HepG2 (cell line): Measurements from ENCODE around the gene ART3. TPM values are rescaled to one million over a fixed set of nuclear protein-coding genes. Genes with fewer than 3 reads are reported as not detected.
A peak's percentile ranks its signal among the peaks of the same experiment; 100 is the strongest.

Experiments used
- EHMT2 ChIP-seq: fragments of 200-600 bp; sonication (generic); IDR thresholded peaks from 2 replicates; pipeline ENCODE4 v1.7.0; 2017; ENCODE audit warnings: antibody characterized with exemption, low read depth, low read length, borderline replicate concordance
- FLYWCH1 ChIP-seq: sonication (generic); formaldehyde crosslinking; IDR thresholded peaks from 2 replicates; pipeline ENCODE4 v1.8.1; 2023; ENCODE audit warnings: mild to moderate bottlenecking, missing genetic modification reagents
- FOXK1 ChIP-seq: sonication (generic); formaldehyde crosslinking; IDR thresholded peaks from 2 replicates; pipeline ENCODE4 v1.4.0; 2020; ENCODE audit warnings: low read depth, missing genetic modification reagents, borderline replicate concordance
- IKZF1 ChIP-seq: fragments of 450-650 bp; IDR thresholded peaks from 2 replicates; pipeline ENCODE4 v1.7.1; 2016
- MAFF ChIP-seq: IDR thresholded peaks from 2 replicates; pipeline ENCODE4 v1.6.1; 2011; ENCODE audit warnings: low read depth, low read length, improper control_type of control experiment
- NR2F6 ChIP-seq, 2 experiments: IDR thresholded peaks; 2 replicates each; pipeline ENCODE4 v1.6.1; 2016; ENCODE audit warnings: antibody characterized with exemption in 1 of 2, mild to moderate bottlenecking in 1 of 2
- PBX3 ChIP-seq: sonication (generic); formaldehyde crosslinking; IDR thresholded peaks from 2 replicates; pipeline ENCODE4 v1.8.1; 2023; ENCODE audit warnings: missing genetic modification reagents, inconsistent platforms, borderline replicate concordance
- RCOR2 ChIP-seq: IDR thresholded peaks from 2 replicates; pipeline ENCODE4 v1.6.1; 2016; ENCODE audit warnings: missing biosample characterization, missing genetic modification reagents
- TEAD3 ChIP-seq: optimal IDR thresholded peaks from 2 replicates; pipeline ENCODE3; 2016; ENCODE audit warnings: borderline replicate concordance
- TGIF2 ChIP-seq: IDR thresholded peaks from 2 replicates; pipeline ENCODE4 v1.6.1; 2016; ENCODE audit warnings: control low read depth, missing compliant biosample characterization
- THAP11 ChIP-seq: IDR thresholded peaks from 2 replicates; pipeline ENCODE4 v1.6.1; 2016; ENCODE audit warnings: missing biosample characterization, missing genetic modification reagents
- ZNF343 ChIP-seq: sonication (generic); formaldehyde crosslinking; IDR thresholded peaks from 2 replicates; pipeline ENCODE4 v1.4.0; 2020; ENCODE audit warnings: mild to moderate bottlenecking, missing genetic modification reagents
- ZNF713 ChIP-seq: sonication (generic); formaldehyde crosslinking; IDR thresholded peaks from 2 replicates; pipeline ENCODE4 v1.4.0; 2020; ENCODE audit warnings: mild to moderate bottlenecking, missing genetic modification reagents
- polyA plus RNA-seq, 8 experiments: library from polyadenylated mRNA; depleted of rRNA in 3 of 8; stranded (reverse) in 7 of 8; unstranded in 1 of 8; fragments of >200 nt; fragmentation: Illumina TruSeq in 4 of 8; extraction: Trizol in 4 of 8; gene quantifications; 2 replicates each; pipeline versions ENCODE4 v1.2.1 to v1.2.3, GENCODE V29; 2011 to 2016; ENCODE audit warnings: low read depth in 4 of 8, missing spikeins in 1 of 8, mixed read lengths in 1 of 8; ENCODE audit not compliant: insufficient read depth in 1 of 8
- total RNA-seq, 5 experiments: library from RNA; depleted of rRNA; stranded (reverse); fragments of >200 nt; fragmentation: Illumina TruSeq; extraction: Trizol; gene quantifications; 2 replicates each; pipeline ENCODE4 v1.2.3, GENCODE V29; 2016; ENCODE audit warnings: low read depth in 1 of 5
- TF ChIP-seq, protein P1 (sequence below): sonication (generic); formaldehyde crosslinking; IDR thresholded peaks from 2 replicates; pipeline ENCODE4 v1.4.0; 2020; ENCODE audit warnings: missing genetic modification reagents
- TF ChIP-seq, protein P2 (sequence below): IDR thresholded peaks from 2 replicates; pipeline ENCODE4 v1.6.1; 2018; ENCODE audit warnings: missing genetic modification reagents
- TF ChIP-seq, protein P3 (sequence below): IDR thresholded peaks from 2 replicates; pipeline ENCODE4 v1.6.1; 2016; ENCODE audit warnings: low read depth, borderline replicate concordance
- TF ChIP-seq, protein P4 (sequence below): sonication (generic); formaldehyde crosslinking; conservative IDR thresholded peaks from 2 replicates; pipeline ENCODE4 v1.8.0; 2022; ENCODE audit warnings: missing genetic modification reagents
- TF ChIP-seq, protein P5 (sequence below): sonication (generic); formaldehyde crosslinking; IDR thresholded peaks from 2 replicates; pipeline ENCODE4 v1.4.0; 2020; ENCODE audit warnings: mild to moderate bottlenecking, missing genetic modification reagents

ART3 gene
- total and polyA plus RNA-seq, 2 of the 13 experiments (the other 11 are each of a cell fraction or from before 2014, with no cell fraction given): not detected

- TF ChIP-seq, protein P1, sequence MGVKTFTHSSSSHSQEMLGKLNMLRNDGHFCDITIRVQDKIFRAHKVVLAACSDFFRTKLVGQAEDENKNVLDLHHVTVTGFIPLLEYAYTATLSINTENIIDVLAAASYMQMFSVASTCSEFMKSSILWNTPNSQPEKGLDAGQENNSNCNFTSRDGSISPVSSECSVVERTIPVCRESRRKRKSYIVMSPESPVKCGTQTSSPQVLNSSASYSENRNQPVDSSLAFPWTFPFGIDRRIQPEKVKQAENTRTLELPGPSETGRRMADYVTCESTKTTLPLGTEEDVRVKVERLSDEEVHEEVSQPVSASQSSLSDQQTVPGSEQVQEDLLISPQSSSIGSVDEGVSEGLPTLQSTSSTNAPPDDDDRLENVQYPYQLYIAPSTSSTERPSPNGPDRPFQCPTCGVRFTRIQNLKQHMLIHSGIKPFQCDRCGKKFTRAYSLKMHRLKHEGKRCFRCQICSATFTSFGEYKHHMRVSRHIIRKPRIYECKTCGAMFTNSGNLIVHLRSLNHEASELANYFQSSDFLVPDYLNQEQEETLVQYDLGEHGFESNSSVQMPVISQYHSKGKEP (CRISPR knock-in tag): no peak
- TF ChIP-seq FLYWCH1 (no peak), PBX3 (CRISPR knock-in tag) (no peak), TEAD3 (CRISPR knock-in tag) (peak; percentile 30), MAFF (no peak), FOXK1 (CRISPR knock-in tag) (peak; percentile 33; the same call in 1 of the 2 replicates), ZNF713 (no peak), RCOR2 (CRISPR knock-in tag) (no peak), IKZF1 (no peak), THAP11 (CRISPR knock-in tag) (0 out of 2 replicates have a peak, but pooled peaks have one; percentile 34), TGIF2 (CRISPR knock-in tag) (peak; percentile 68; the same call in 1 of the 2 replicates), NR2F6 (IDR thresholded peaks at IDR 0.05) (peak; percentile 65; the same call in 1 of the 2 replicates), NR2F6 (CRISPR knock-in tag; IDR thresholded peaks at IDR 0.05) (peak; percentile 76; the same call in 1 of the 2 replicates), ZNF343 (CRISPR knock-in tag) (no peak), EHMT2 (peak; percentile 72; the same call in 1 of the 2 replicates)
- TF ChIP-seq, protein P2, sequence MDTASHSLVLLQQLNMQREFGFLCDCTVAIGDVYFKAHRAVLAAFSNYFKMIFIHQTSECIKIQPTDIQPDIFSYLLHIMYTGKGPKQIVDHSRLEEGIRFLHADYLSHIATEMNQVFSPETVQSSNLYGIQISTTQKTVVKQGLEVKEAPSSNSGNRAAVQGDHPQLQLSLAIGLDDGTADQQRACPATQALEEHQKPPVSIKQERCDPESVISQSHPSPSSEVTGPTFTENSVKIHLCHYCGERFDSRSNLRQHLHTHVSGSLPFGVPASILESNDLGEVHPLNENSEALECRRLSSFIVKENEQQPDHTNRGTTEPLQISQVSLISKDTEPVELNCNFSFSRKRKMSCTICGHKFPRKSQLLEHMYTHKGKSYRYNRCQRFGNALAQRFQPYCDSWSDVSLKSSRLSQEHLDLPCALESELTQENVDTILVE (CRISPR knock-in tag): peak; percentile 39; the same call in 1 of the 2 replicates
- TF ChIP-seq, protein P3, sequence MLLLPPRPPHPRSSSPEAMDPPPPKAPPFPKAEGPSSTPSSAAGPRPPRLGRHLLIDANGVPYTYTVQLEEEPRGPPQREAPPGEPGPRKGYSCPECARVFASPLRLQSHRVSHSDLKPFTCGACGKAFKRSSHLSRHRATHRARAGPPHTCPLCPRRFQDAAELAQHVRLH (CRISPR knock-in tag): peak; percentile 58; the same call in 1 of the 2 replicates
- TF ChIP-seq, protein P4, sequence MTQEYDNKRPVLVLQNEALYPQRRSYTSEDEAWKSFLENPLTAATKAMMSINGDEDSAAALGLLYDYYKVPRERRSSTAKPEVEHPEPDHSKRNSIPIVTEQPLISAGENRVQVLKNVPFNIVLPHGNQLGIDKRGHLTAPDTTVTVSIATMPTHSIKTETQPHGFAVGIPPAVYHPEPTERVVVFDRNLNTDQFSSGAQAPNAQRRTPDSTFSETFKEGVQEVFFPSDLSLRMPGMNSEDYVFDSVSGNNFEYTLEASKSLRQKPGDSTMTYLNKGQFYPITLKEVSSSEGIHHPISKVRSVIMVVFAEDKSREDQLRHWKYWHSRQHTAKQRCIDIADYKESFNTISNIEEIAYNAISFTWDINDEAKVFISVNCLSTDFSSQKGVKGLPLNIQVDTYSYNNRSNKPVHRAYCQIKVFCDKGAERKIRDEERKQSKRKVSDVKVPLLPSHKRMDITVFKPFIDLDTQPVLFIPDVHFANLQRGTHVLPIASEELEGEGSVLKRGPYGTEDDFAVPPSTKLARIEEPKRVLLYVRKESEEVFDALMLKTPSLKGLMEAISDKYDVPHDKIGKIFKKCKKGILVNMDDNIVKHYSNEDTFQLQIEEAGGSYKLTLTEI: no peak
- TF ChIP-seq, protein P5, sequence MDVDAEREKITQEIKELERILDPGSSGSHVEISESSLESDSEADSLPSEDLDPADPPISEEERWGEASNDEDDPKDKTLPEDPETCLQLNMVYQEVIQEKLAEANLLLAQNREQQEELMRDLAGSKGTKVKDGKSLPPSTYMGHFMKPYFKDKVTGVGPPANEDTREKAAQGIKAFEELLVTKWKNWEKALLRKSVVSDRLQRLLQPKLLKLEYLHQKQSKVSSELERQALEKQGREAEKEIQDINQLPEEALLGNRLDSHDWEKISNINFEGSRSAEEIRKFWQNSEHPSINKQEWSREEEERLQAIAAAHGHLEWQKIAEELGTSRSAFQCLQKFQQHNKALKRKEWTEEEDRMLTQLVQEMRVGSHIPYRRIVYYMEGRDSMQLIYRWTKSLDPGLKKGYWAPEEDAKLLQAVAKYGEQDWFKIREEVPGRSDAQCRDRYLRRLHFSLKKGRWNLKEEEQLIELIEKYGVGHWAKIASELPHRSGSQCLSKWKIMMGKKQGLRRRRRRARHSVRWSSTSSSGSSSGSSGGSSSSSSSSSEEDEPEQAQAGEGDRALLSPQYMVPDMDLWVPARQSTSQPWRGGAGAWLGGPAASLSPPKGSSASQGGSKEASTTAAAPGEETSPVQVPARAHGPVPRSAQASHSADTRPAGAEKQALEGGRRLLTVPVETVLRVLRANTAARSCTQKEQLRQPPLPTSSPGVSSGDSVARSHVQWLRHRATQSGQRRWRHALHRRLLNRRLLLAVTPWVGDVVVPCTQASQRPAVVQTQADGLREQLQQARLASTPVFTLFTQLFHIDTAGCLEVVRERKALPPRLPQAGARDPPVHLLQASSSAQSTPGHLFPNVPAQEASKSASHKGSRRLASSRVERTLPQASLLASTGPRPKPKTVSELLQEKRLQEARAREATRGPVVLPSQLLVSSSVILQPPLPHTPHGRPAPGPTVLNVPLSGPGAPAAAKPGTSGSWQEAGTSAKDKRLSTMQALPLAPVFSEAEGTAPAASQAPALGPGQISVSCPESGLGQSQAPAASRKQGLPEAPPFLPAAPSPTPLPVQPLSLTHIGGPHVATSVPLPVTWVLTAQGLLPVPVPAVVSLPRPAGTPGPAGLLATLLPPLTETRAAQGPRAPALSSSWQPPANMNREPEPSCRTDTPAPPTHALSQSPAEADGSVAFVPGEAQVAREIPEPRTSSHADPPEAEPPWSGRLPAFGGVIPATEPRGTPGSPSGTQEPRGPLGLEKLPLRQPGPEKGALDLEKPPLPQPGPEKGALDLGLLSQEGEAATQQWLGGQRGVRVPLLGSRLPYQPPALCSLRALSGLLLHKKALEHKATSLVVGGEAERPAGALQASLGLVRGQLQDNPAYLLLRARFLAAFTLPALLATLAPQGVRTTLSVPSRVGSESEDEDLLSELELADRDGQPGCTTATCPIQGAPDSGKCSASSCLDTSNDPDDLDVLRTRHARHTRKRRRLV (CRISPR knock-in tag): no peak
Measured at GRCh38 chr4:76087007-76087769, 12.7 kb downstream of the ART3 start (continued).
